ENCODE measurements around the gene AP5B1.

AP5B1 gene

GRCh38 chr11:65817835-65818680 is 37.3 kb upstream of the AP5B1 start:
- peak; percentile 100 for TF ChIP-seq CTCF (IDR thresholded peaks at IDR 0.05)
- Histone ChIP-seq H3K4me1 (ENCODE audit: control insufficient read depth in 1 of 2, insufficient read depth in 1 of 2, low read depth in 1 of 2, low read length in 1 of 2) (peaks cover 32 to 48% of the 10 kb centered on the region in 2 experiments), H3K36me3 (no peaks in the 10 kb centered on the region), H3K9me3 (no peaks in the 10 kb centered on the region), H3K27ac (peak overlapping the region; percentile 94), H3K27me3 (no peaks in the 10 kb centered on the region), H3K4me3 (ENCODE audit: low read depth in 1 of 2, low read length in 1 of 2) (peak overlapping the region; percentile 62 to 75)

GRCh38 chr11:65817312-65817834 is 36.6 kb upstream of the AP5B1 start:
- Histone ChIP-seq H3K9me3 (no peaks in the 10 kb centered on the region), H3K4me1 (ENCODE audit: control insufficient read depth in 1 of 2, insufficient read depth in 1 of 2, low read depth in 1 of 2, low read length in 1 of 2) (peaks cover 38 to 54% of the 10 kb centered on the region in 2 experiments), H3K36me3 (no peaks in the 10 kb centered on the region), H3K27ac (peak overlapping the region; percentile 94), H3K27me3 (no peaks in the 10 kb centered on the region), H3K4me3 (ENCODE audit: low read depth in 1 of 2, low read length in 1 of 2) (peak overlapping the region; percentile 62 to 75)
- no peak for TF ChIP-seq CTCF (IDR thresholded peaks at IDR 0.05)

- no peak for TF ChIP-seq CTCF (IDR thresholded peaks at IDR 0.05)
- peaks cover 45 to 61% of the 10 kb centered on the region in 2 experiments for H3K4me1 ChIP-seq (ENCODE audit: control insufficient read depth in 1 of 2, insufficient read depth in 1 of 2, low read depth in 1 of 2, low read length in 1 of 2)
- H3K4me3 ChIP-seq (ENCODE audit: low read depth in 1 of 2, low read length in 1 of 2): no peak overlapping the region
Measured at GRCh38 chr11:65816696-65817095, 35.9 kb upstream of the AP5B1 start.

GRCh38 chr11:65814986-65815565 is 34.3 kb upstream of the AP5B1 start:
- Histone ChIP-seq H3K27ac (no peak overlapping the region), H3K4me3 (ENCODE audit: low read depth in 1 of 2, low read length in 1 of 2) (no peak overlapping the region), H3K27me3 (no peaks in the 10 kb centered on the region), H3K9me3 (no peaks in the 10 kb centered on the region), H3K4me1 (ENCODE audit: control insufficient read depth in 1 of 2, insufficient read depth in 1 of 2, low read depth in 1 of 2, low read length in 1 of 2) (peaks cover 52 to 67% of the 10 kb centered on the region in 2 experiments), H3K36me3 (no peaks in the 10 kb centered on the region)
- TF ChIP-seq CTCF (IDR thresholded peaks at IDR 0.05): no peak

More at GRCh38 chr11:65816696-65817095, 35.9 kb upstream of the AP5B1 start:
- Histone ChIP-seq H3K27ac (peak overlapping the region; percentile 94), H3K27me3 (no peaks in the 10 kb centered on the region), H3K9me3 (no peaks in the 10 kb centered on the region), H3K36me3 (no peaks in the 10 kb centered on the region)

GRCh38 chr11:65814131-65814985 is 33.6 kb upstream of the AP5B1 start:
- no peaks in the 10 kb centered on the region for H3K27me3 ChIP-seq
- peak overlapping the region; percentile 9 for H3K27ac ChIP-seq
- H3K36me3 ChIP-seq: no peaks in the 10 kb centered on the region
- no peak for TF ChIP-seq CTCF (IDR thresholded peaks at IDR 0.05)
- H3K9me3 ChIP-seq: no peaks in the 10 kb centered on the region
- H3K4me1 ChIP-seq (ENCODE audit: control insufficient read depth in 1 of 2, insufficient read depth in 1 of 2, low read depth in 1 of 2, low read length in 1 of 2): peaks cover 52 to 66% of the 10 kb centered on the region in 2 experiments
- H3K4me3 ChIP-seq (ENCODE audit: low read depth in 1 of 2, low read length in 1 of 2): no peak overlapping the region

Data from neutrophil (primary cell).